CD4-positive, alpha-beta T cell treated with Interleukin-2 at 100 ng/mL for 4 hours (primary cell): ENCODE data around the gene BICDL1.

Experiments used
- DNase-seq: peaks from one replicate; pipeline ENCODE4 v3.0.0-alpha.2; 2020; ENCODE audit warnings: low spot score

BICDL1 gene

GRCh38 chr12:120125792-120126634, 137.0 kb downstream of the BICDL1 start:
- no peak for DNase-seq

- DNase-seq = no peak
Measured at GRCh38 chr12:120126635-120127005, 137.6 kb downstream of the BICDL1 start.

- no peak for DNase-seq
Measured at GRCh38 chr12:120130011-120130410, 141.0 kb downstream of the BICDL1 start.

- DNase-seq = no peak
Measured at GRCh38 chr12:120131116-120131515, 142.1 kb downstream of the BICDL1 start.

GRCh38 chr12:120132054-120132836, 143.2 kb downstream of the BICDL1 start:
- no peak for DNase-seq

GRCh38 chr12:120132863-120133385, 143.9 kb downstream of the BICDL1 start:
- no peak for DNase-seq

GRCh38 chr12:120134307-120134980, 145.4 kb downstream of the BICDL1 start:
- DNase-seq = no peak

- DNase-seq = no peak
Measured at GRCh38 chr12:120136093-120136770, 147.2 kb downstream of the BICDL1 start.

- DNase-seq = no peak
Measured at GRCh38 chr12:120137833-120138232, 148.8 kb downstream of the BICDL1 start.

- no peak for DNase-seq
Measured at GRCh38 chr12:120138366-120138765, 149.3 kb downstream of the BICDL1 start.

- DNase-seq = no peak
Measured at GRCh38 chr12:120139958-120140357, 150.9 kb downstream of the BICDL1 start.

- DNase-seq = no peak
Measured at GRCh38 chr12:120140603-120141002, 151.6 kb downstream of the BICDL1 start.

- no peak for DNase-seq
Measured at GRCh38 chr12:120141336-120141735, 152.3 kb downstream of the BICDL1 start.

- DNase-seq = no peak
Measured at GRCh38 chr12:120142231-120142877, 153.3 kb downstream of the BICDL1 start.
